ENCODE measurements around the gene LUZP1. TPM values are rescaled to one million over a fixed set of nuclear protein-coding genes. Genes with fewer than 3 reads are reported as not detected.

The LUZP1 gene
- total and polyA plus RNA-seq, 7 donors = 1.5 to 13.4 (median 7.4) TPM

DNA sequence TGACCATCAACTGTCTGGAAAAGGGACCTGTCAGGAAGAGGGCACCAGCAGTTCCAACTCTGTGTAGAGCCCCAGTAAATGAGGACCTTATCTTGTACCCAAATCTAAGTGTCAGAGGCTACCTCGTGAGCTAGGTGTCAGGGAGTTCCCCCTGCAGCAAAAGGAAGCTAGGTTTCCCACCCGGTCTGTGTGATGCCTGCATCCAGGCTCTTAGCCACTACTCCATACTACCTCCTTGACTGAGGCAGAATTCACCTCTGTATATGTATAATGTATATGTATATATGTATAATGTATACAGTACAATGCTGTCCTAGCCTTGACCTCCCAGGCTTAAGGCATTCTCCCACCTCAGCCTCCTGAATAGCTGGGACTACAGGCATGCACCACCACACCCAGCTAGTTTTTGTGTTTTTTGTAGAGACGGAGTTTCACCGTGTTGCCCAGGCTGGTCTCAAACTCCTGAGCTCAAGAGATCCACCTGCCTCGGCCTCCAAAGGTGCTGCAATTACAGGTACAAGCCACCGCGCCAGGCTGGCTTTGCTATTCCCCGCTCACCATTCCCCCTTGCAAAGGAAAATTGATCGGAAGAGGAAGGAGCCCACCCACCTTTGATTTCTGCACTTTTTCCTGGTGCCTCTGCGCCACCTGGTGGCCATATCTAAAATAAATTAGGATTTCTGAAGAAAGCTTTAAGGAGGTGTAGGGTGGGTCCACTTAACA lies 15.7 kb upstream of the LUZP1 start:
- H3K4me3 ChIP-seq = peak overlapping the region; percentile 55
- TF ChIP-seq, protein P1, sequence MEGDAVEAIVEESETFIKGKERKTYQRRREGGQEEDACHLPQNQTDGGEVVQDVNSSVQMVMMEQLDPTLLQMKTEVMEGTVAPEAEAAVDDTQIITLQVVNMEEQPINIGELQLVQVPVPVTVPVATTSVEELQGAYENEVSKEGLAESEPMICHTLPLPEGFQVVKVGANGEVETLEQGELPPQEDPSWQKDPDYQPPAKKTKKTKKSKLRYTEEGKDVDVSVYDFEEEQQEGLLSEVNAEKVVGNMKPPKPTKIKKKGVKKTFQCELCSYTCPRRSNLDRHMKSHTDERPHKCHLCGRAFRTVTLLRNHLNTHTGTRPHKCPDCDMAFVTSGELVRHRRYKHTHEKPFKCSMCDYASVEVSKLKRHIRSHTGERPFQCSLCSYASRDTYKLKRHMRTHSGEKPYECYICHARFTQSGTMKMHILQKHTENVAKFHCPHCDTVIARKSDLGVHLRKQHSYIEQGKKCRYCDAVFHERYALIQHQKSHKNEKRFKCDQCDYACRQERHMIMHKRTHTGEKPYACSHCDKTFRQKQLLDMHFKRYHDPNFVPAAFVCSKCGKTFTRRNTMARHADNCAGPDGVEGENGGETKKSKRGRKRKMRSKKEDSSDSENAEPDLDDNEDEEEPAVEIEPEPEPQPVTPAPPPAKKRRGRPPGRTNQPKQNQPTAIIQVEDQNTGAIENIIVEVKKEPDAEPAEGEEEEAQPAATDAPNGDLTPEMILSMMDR (IDR thresholded peaks at IDR 0.05) = peak; percentile 87
- ATAC-seq = peak in 2 of 4 donors; percentile 31 to 66
- peaks cover 0 to 7% (median 0%) of the 10 kb centered on the region in 3 donors for H3K27me3 ChIP-seq (ENCODE audit: insufficient read depth in 3 of 3, low read length in 2 of 3)
- H3K36me3 ChIP-seq (ENCODE audit: insufficient read depth in 1 of 2, low read depth in 1 of 2) = no peaks in the 10 kb centered on the region
- no peaks in the 10 kb centered on the region for H3K9me3 ChIP-seq
- WGBS, 3 donors = 12 to 16% (median 15%) methylated on average over 10 of the region's 10 CpGs
- intact Hi-C loops (cut with DNase I) = loop anchor here in 1 of 2 donors (1.0 kb wide), 1 partner anchor 85 kb away; no protein-coding TSS in a partner anchor
- no peaks in the 10 kb centered on the region for H3K4me1 ChIP-seq
- no peak for DNase-seq
- no peak overlapping the region for H3K27ac ChIP-seq

DNA sequence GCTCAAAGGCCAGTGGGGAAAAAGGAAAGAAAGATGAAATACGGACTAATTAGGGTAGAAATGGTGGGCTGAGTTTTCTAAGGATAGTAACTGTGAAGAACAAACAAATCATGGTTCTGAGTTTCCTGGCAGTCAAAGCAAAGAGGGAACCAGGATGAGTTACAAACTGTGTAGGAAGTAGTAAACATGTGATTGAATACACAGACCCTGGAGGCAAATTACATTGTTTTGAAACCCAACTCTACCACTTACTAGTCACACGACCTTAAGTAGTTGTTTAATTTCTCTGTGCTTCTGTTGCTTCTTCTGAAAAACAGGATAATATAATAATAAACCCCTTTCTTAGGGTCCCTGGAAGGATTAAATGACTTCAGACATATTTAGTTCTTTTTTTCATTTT lies 11.2 kb upstream of the LUZP1 start:
- 87 to 95% (median 90%) methylated on average over 2 of the region's 2 CpGs for WGBS, 3 donors
- DNase-seq (no peak), ATAC-seq (no peak)
- no peak overlapping the region for H3K27ac ChIP-seq
- H3K4me3 ChIP-seq = no peak overlapping the region
- TF ChIP-seq, protein P1 (IDR thresholded peaks at IDR 0.05) = no peak
- peaks cover 4% of the 10 kb centered on the region for H3K4me1 ChIP-seq
- H3K27me3 ChIP-seq (ENCODE audit: insufficient read depth in 3 of 3, low read length in 2 of 3) = peaks cover 0 to 7% (median 0%) of the 10 kb centered on the region in 3 donors
- no peaks in the 10 kb centered on the region for H3K36me3 ChIP-seq (ENCODE audit: insufficient read depth in 1 of 2, low read depth in 1 of 2)
- intact Hi-C loops (cut with DNase I) = no loop called here
- no peaks in the 10 kb centered on the region for H3K9me3 ChIP-seq

- Histone ChIP-seq H3K4me1 (peaks cover 4% of the 10 kb centered on the region), H3K27ac (no peak overlapping the region), H3K4me3 (no peak overlapping the region), H3K36me3 (ENCODE audit: insufficient read depth in 1 of 2, low read depth in 1 of 2) (no peaks in the 10 kb centered on the region), H3K9me3 (no peaks in the 10 kb centered on the region), H3K27me3 (ENCODE audit: insufficient read depth in 3 of 3, low read length in 2 of 3) (peaks cover 0 to 7% (median 0%) of the 10 kb centered on the region in 3 donors)
- intact Hi-C loops (cut with DNase I) = no loop called here
- TF ChIP-seq, protein P1 (IDR thresholded peaks at IDR 0.05) = peak; percentile 26
- ATAC-seq = no peak
- 67 to 76% (median 75%) methylated on average over 6 of the region's 6 CpGs for WGBS, 3 donors
- no peak for DNase-seq
Measured at GRCh38 chr1:23178950-23179349, 10.3 kb upstream of the LUZP1 start.

- peak overlapping the region; percentile 69 for H3K27ac ChIP-seq
- no peaks in the 10 kb centered on the region for H3K36me3 ChIP-seq (ENCODE audit: insufficient read depth in 1 of 2, low read depth in 1 of 2)
- WGBS, 3 donors = 87 to 89% (median 87%) methylated on average over 6 of the region's 6 CpGs
- ATAC-seq (peak in 1 of 4 donors; percentile 6), DNase-seq (no peak)
- H3K9me3 ChIP-seq = no peaks in the 10 kb centered on the region
- intact Hi-C loops (cut with DNase I) = no loop called here
- peaks cover 4% of the 10 kb centered on the region for H3K4me1 ChIP-seq
- H3K4me3 ChIP-seq = no peak overlapping the region
- H3K27me3 ChIP-seq (ENCODE audit: insufficient read depth in 3 of 3, low read length in 2 of 3) = peaks cover 0 to 7% (median 0%) of the 10 kb centered on the region in 3 donors
- TF ChIP-seq, protein P1 (IDR thresholded peaks at IDR 0.05) = no peak
Measured at GRCh38 chr1:23178414-23178813, 9.8 kb upstream of the LUZP1 start.

Data from psoas muscle (tissue), 8 donors.